ENCODE measurements around the gene OR10A2.

GRCh38 chr11:6864438-6864837 is 1.6 kb downstream of the OR10A2 start:
- TF ChIP-seq ZNF274 (IDR thresholded peaks at IDR 0.05; ENCODE audit: low read depth, low read length) (no peak), YY1 (IDR thresholded peaks at IDR 0.05; ENCODE audit: insufficient read depth, insufficient read length) (no peak), SUZ12 (IDR thresholded peaks at IDR 0.05; ENCODE audit: extremely low read depth, insufficient read depth, insufficient read length) (no peak)

Data from NT2/D1 (cell line).